SKM-1 (cell line): Measurements from ENCODE around the gene TTC21B.
A peak's percentile ranks its signal among the peaks of the same experiment; 100 is the strongest.
"Not testable (repeated sequence)": the region's sequence is repeated elsewhere in the genome, so short reads cannot be mapped to it uniquely, and the experiment has no call there.

Source experiments
- DNase-seq: peaks from one replicate; lab custom pipeline; 2025; ENCODE audit not compliant: unreplicated experiment; lab: John Stamatoyannopoulos, UW

TTC21B gene

GRCh38 chr2:165953655-165954606 is at the start of gene TTC21B:
Gene TTC21B (minus strand): TSS chr2:165953776. CDS start chr2:165953705, 71 bp downstream.
- DNase-seq = peak; percentile 85

- no peak for DNase-seq
Measured at GRCh38 chr2:166000401-166000800, 46.8 kb upstream of the TTC21B start.

GRCh38 chr2:165990846-165991245 is 37.3 kb upstream of the TTC21B start:
- DNase-seq = no peak

GRCh38 chr2:165989851-165990250 is 36.3 kb upstream of the TTC21B start:
- DNase-seq = no peak

GRCh38 chr2:165985120-165985519 is 31.5 kb upstream of the TTC21B start:
- no peak for DNase-seq

- not testable (repeated sequence) for DNase-seq
Measured at GRCh38 chr2:165972161-165972560, 18.6 kb upstream of the TTC21B start.

GRCh38 chr2:165970663-165971062 is 17.1 kb upstream of the TTC21B start:
- no peak for DNase-seq

- no peak for DNase-seq
Measured at GRCh38 chr2:165969227-165969626, 15.7 kb upstream of the TTC21B start.

GRCh38 chr2:165967746-165968145 is 14.2 kb upstream of the TTC21B start:
- DNase-seq = no peak

GRCh38 chr2:165961818-165962217 is 8.2 kb upstream of the TTC21B start:
- no peak for DNase-seq

GRCh38 chr2:165959371-165959770 is 5.8 kb upstream of the TTC21B start:
- no peak for DNase-seq

GRCh38 chr2:165958313-165958960 is 4.9 kb upstream of the TTC21B start:
- no peak for DNase-seq

GRCh38 chr2:165957030-165957675 is 3.6 kb upstream of the TTC21B start:
- DNase-seq = no peak

GRCh38 chr2:165953306-165953654 is 296 bp downstream of the TTC21B start:
- DNase-seq = peak; percentile 62

GRCh38 chr2:165952741-165953211 is 800 bp downstream of the TTC21B start:
- DNase-seq = no peak

- no peak for DNase-seq
Measured at GRCh38 chr2:165952085-165952484, 1.5 kb downstream of the TTC21B start.

- no peak for DNase-seq
Measured at GRCh38 chr2:165950438-165950837, 3.1 kb downstream of the TTC21B start.

- no peak for DNase-seq
Measured at GRCh38 chr2:165941827-165942226, 11.7 kb downstream of the TTC21B start.

- no peak for DNase-seq
Measured at GRCh38 chr2:165938237-165938636, 15.3 kb downstream of the TTC21B start.

GRCh38 chr2:165933211-165933910 is 20.2 kb downstream of the TTC21B start:
- DNase-seq = no peak

- no peak for DNase-seq
Measured at GRCh38 chr2:165927774-165928173, 25.8 kb downstream of the TTC21B start.
